ENCODE results near the gene BTG1.

BTG1 gene

DNA sequence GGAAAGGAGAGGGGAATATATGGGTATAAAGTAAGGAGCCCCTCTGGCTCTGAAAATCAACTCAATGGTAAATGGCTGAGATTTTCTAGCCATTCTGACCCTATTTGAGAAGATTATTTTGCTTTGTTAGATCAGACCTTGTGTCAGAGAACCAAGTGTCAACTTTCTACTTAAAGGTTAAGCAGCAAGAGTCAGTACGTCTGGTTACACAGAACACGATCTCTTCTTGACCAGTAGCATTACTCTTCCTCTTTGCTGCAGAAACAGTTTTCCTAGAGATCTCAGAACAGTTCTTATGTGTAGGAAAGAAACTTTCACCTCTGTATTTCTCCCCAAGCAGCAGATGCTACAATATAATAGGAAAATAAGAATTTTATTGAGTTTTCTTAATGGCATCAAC is 47.4 kb upstream of the BTG1 start:
- Histone ChIP-seq H3F3A (ENCODE audit: insufficient read depth, low read length) (no peaks in the 10 kb centered on the region), H3K9me2 (ENCODE audit: low read depth, low read length) (no peaks in the 10 kb centered on the region), H3K9me3 (ENCODE audit: low read length) (peaks cover 5% of the 10 kb centered on the region), H2AFZ (ENCODE audit: low read length) (no peak overlapping the region), H3K4me1 (ENCODE audit: insufficient read depth, low read length, severe bottlenecking) (peaks cover 8% of the 10 kb centered on the region), H3K36me3 (ENCODE audit: insufficient read depth, low read length) (no peaks in the 10 kb centered on the region), H3K27me3 (ENCODE audit: insufficient read depth, low read length) (no peaks in the 10 kb centered on the region), H4K20me1 (ENCODE audit: insufficient read depth, low read length) (no peaks in the 10 kb centered on the region), H3K79me2 (ENCODE audit: insufficient read depth, low read length) (no peaks in the 10 kb centered on the region), H3K9ac (ENCODE audit: low read length) (no peak overlapping the region), H3K27ac (ENCODE audit: low read depth, low read length, poor library complexity, severe bottlenecking) (no peak overlapping the region), H3K4me2 (ENCODE audit: low read length) (no peak overlapping the region), H3K4me3 (ENCODE audit: low read depth, low read length, poor library complexity, severe bottlenecking) (no peak overlapping the region)
- TF ChIP-seq, protein P1, sequence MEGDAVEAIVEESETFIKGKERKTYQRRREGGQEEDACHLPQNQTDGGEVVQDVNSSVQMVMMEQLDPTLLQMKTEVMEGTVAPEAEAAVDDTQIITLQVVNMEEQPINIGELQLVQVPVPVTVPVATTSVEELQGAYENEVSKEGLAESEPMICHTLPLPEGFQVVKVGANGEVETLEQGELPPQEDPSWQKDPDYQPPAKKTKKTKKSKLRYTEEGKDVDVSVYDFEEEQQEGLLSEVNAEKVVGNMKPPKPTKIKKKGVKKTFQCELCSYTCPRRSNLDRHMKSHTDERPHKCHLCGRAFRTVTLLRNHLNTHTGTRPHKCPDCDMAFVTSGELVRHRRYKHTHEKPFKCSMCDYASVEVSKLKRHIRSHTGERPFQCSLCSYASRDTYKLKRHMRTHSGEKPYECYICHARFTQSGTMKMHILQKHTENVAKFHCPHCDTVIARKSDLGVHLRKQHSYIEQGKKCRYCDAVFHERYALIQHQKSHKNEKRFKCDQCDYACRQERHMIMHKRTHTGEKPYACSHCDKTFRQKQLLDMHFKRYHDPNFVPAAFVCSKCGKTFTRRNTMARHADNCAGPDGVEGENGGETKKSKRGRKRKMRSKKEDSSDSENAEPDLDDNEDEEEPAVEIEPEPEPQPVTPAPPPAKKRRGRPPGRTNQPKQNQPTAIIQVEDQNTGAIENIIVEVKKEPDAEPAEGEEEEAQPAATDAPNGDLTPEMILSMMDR (IDR thresholded peaks at IDR 0.05; ENCODE audit: low read length), result no peak
- TF ChIP-seq EZH2 (IDR thresholded peaks at IDR 0.05; ENCODE audit: borderline replicate concordance, low read length), result no peak

DNA sequence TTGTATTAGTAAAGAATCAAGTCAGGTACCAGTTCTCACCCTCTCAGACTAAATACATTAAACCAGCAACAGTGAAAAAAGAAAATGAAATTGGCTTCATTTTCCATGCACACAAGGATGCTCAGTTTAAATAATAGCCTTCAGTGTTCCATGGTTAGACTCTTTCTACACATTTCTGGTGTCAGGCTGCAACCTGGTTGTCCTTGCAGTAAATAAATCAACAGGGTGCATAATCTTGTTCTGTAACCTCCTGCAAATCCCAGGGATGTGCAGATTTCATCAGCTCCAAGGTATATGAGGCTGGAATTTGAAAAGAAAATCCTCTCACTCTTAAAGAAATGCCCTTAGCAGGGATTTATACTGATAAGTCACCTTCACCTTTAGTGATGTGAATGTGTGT is 46.7 kb upstream of the BTG1 start:
- no peaks in the 10 kb centered on the region for H4K20me1 ChIP-seq (ENCODE audit: insufficient read depth, low read length)
- TF ChIP-seq, protein P1 (IDR thresholded peaks at IDR 0.05; ENCODE audit: low read length), result no peak
- no peak for TF ChIP-seq EZH2 (IDR thresholded peaks at IDR 0.05; ENCODE audit: borderline replicate concordance, low read length)
- no peak overlapping the region for H3K9ac ChIP-seq (ENCODE audit: low read length)
- H3K27ac ChIP-seq (ENCODE audit: low read depth, low read length, poor library complexity, severe bottlenecking), result no peak overlapping the region
- H3K4me1 ChIP-seq (ENCODE audit: insufficient read depth, low read length, severe bottlenecking), result peaks cover 8% of the 10 kb centered on the region
- H3K9me2 ChIP-seq (ENCODE audit: low read depth, low read length), result no peaks in the 10 kb centered on the region
- H2AFZ ChIP-seq (ENCODE audit: low read length), result no peak overlapping the region
- H3K27me3 ChIP-seq (ENCODE audit: insufficient read depth, low read length), result no peaks in the 10 kb centered on the region
- H3K36me3 ChIP-seq (ENCODE audit: insufficient read depth, low read length), result no peaks in the 10 kb centered on the region
- H3K4me2 ChIP-seq (ENCODE audit: low read length), result no peak overlapping the region
- no peaks in the 10 kb centered on the region for H3F3A ChIP-seq (ENCODE audit: insufficient read depth, low read length)
- no peaks in the 10 kb centered on the region for H3K79me2 ChIP-seq (ENCODE audit: insufficient read depth, low read length)
- peaks cover 5% of the 10 kb centered on the region for H3K9me3 ChIP-seq (ENCODE audit: low read length)
- no peak overlapping the region for H3K4me3 ChIP-seq (ENCODE audit: low read depth, low read length, poor library complexity, severe bottlenecking)

DNA sequence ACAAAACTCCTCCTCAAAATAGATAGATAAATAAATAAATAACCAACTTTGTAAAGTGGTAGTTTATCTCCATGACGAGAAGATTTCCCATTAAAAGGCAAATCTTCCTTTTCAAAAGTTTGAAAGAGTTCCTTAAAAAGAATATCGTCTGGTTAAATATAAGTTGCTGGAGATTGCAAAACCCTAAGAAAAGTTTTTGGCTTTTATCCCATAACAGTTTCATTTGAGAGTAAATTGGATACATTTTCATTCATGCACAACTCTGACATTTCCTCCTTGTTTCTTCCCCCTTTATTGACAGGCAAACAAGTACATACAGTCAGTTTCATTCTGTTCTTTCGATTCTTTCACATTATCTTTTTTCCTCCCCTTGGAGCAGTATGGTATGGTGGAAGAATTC is 45.4 kb upstream of the BTG1 start:
- Histone ChIP-seq H3K9me2 (ENCODE audit: low read depth, low read length) (no peaks in the 10 kb centered on the region), H3K27me3 (ENCODE audit: insufficient read depth, low read length) (no peaks in the 10 kb centered on the region), H3K79me2 (ENCODE audit: insufficient read depth, low read length) (no peaks in the 10 kb centered on the region), H2AFZ (ENCODE audit: low read length) (no peak overlapping the region), H3K27ac (ENCODE audit: low read depth, low read length, poor library complexity, severe bottlenecking) (no peak overlapping the region), H3F3A (ENCODE audit: insufficient read depth, low read length) (no peaks in the 10 kb centered on the region), H4K20me1 (ENCODE audit: insufficient read depth, low read length) (no peaks in the 10 kb centered on the region), H3K9me3 (ENCODE audit: low read length) (no peaks in the 10 kb centered on the region), H3K4me2 (ENCODE audit: low read length) (no peak overlapping the region), H3K4me3 (ENCODE audit: low read depth, low read length, poor library complexity, severe bottlenecking) (no peak overlapping the region), H3K36me3 (ENCODE audit: insufficient read depth, low read length) (no peaks in the 10 kb centered on the region), H3K9ac (ENCODE audit: low read length) (no peak overlapping the region), H3K4me1 (ENCODE audit: insufficient read depth, low read length, severe bottlenecking) (peaks cover 13% of the 10 kb centered on the region)
- TF ChIP-seq EZH2 (IDR thresholded peaks at IDR 0.05; ENCODE audit: borderline replicate concordance, low read length), result no peak
- TF ChIP-seq, protein P1 (IDR thresholded peaks at IDR 0.05; ENCODE audit: low read length), result no peak
